ENCODE data around the gene CPPED1.
"Not testable (repeated sequence)": the region's sequence is repeated elsewhere in the genome, so short reads cannot be mapped to it uniquely, and the experiment has no call there.

Gene CPPED1

GRCh38 chr16:12771341-12771798, 32.3 kb downstream of the CPPED1 start:
- in situ Hi-C loops (cut with HindIII; ENCODE audit: low sequenced_read_pairs) = no loop called here
- DNase-seq (ENCODE audit: low read depth) = no peak
- no peak for TF ChIP-seq CTCF (IDR thresholded peaks at IDR 0.05; ENCODE audit: low read depth, low read length, missing control alignments)
- no peak overlapping the region for H3K4me3 ChIP-seq (ENCODE audit: low read depth, low read length)

GRCh38 chr16:12769525-12769924, 34.2 kb downstream of the CPPED1 start:
- DNase-seq (ENCODE audit: low read depth) = no peak
- no peak overlapping the region for H3K4me3 ChIP-seq (ENCODE audit: low read depth, low read length)
- no peak for TF ChIP-seq CTCF (IDR thresholded peaks at IDR 0.05; ENCODE audit: low read depth, low read length, missing control alignments)
- in situ Hi-C loops (cut with HindIII; ENCODE audit: low sequenced_read_pairs) = no loop called here

GRCh38 chr16:12767897-12768296, 35.8 kb downstream of the CPPED1 start:
- no peak for DNase-seq (ENCODE audit: low read depth)
- no peak overlapping the region for H3K4me3 ChIP-seq (ENCODE audit: low read depth, low read length)
- no peak for TF ChIP-seq CTCF (IDR thresholded peaks at IDR 0.05; ENCODE audit: low read depth, low read length, missing control alignments)
- in situ Hi-C loops (cut with HindIII; ENCODE audit: low sequenced_read_pairs) = no loop called here

- DNase-seq (ENCODE audit: low read depth) = no peak
- no peak overlapping the region for H3K4me3 ChIP-seq (ENCODE audit: low read depth, low read length)
- no peak for TF ChIP-seq CTCF (IDR thresholded peaks at IDR 0.05; ENCODE audit: low read depth, low read length, missing control alignments)
- in situ Hi-C loops (cut with HindIII; ENCODE audit: low sequenced_read_pairs) = no loop called here
Observed at GRCh38 chr16:12766853-12767252, 36.8 kb downstream of the CPPED1 start.

- in situ Hi-C loops (cut with HindIII; ENCODE audit: low sequenced_read_pairs); DNase-seq (ENCODE audit: low read depth); H3K4me3 ChIP-seq (ENCODE audit: low read depth, low read length): not testable (repeated sequence)
Observed at GRCh38 chr16:12766208-12766607, 37.5 kb downstream of the CPPED1 start.

GRCh38 chr16:12764813-12765488, 38.7 kb downstream of the CPPED1 start:
- no peak overlapping the region for H3K4me3 ChIP-seq (ENCODE audit: low read depth, low read length)
- no peak for DNase-seq (ENCODE audit: low read depth)
- no peak for TF ChIP-seq CTCF (IDR thresholded peaks at IDR 0.05; ENCODE audit: low read depth, low read length, missing control alignments)
- in situ Hi-C loops (cut with HindIII; ENCODE audit: low sequenced_read_pairs) = no loop called here

GRCh38 chr16:12763517-12763916, 40.2 kb downstream of the CPPED1 start:
- H3K4me3 ChIP-seq (ENCODE audit: low read depth, low read length) = no peak overlapping the region

More at GRCh38 chr16:12763517-12763916, 40.2 kb downstream of the CPPED1 start:
- in situ Hi-C loops (cut with HindIII; ENCODE audit: low sequenced_read_pairs) = no loop called here
- DNase-seq (ENCODE audit: low read depth) = no peak
- TF ChIP-seq CTCF (IDR thresholded peaks at IDR 0.05; ENCODE audit: low read depth, low read length, missing control alignments) = no peak

Measured in astrocyte of the cerebellum (primary cell).